Activated T-cell treated with anti-CD3 and anti-CD28 coated beads, Interleukin-2, amount 50 U/mL, for 24 hours (primary cell): Measurements from ENCODE around the gene CEP135.

ENCODE experiments used
- DNase-seq: peaks from one replicate; pipeline ENCODE4 v3.0.0-alpha.2; 2020
- H3K27ac Mint-ChIP-seq: 2 replicates; pipeline ENCODE4 v1.8.0; 2020; ENCODE audit warnings: mild to moderate bottlenecking, mixed read lengths
- H3K27me3 Mint-ChIP-seq: 2 replicates; pipeline ENCODE4 v1.8.0; 2020; ENCODE audit warnings: mixed read lengths
- H3K36me3 Mint-ChIP-seq: 2 replicates; pipeline ENCODE4 v1.8.0; 2020; ENCODE audit warnings: low read depth, mixed read lengths
- H3K4me1 Mint-ChIP-seq: 2 replicates; pipeline ENCODE4 v1.8.0; 2020; ENCODE audit warnings: low read depth, mixed read lengths
- H3K4me3 Mint-ChIP-seq: 2 replicates; pipeline ENCODE4 v1.8.0; 2020; ENCODE audit warnings: mild to moderate bottlenecking, moderate library complexity, mixed read lengths
- H3K9me3 Mint-ChIP-seq: 2 replicates; pipeline ENCODE4 v1.8.0; 2020; ENCODE audit warnings: mixed read lengths

The CEP135 gene

GRCh38 chr4:56008206-56008605, 59.5 kb downstream of the CEP135 start:
- Mint-ChIP-seq H3K9me3 (peaks cover 2% of the 10 kb centered on the region), H3K27me3 (no peaks in the 10 kb centered on the region), H3K36me3 (peaks cover 90% of the 10 kb centered on the region), H3K27ac (no peak overlapping the region), H3K4me1 (peaks cover 7% of the 10 kb centered on the region), H3K4me3 (no peak overlapping the region)
- no peak for DNase-seq

DNA sequence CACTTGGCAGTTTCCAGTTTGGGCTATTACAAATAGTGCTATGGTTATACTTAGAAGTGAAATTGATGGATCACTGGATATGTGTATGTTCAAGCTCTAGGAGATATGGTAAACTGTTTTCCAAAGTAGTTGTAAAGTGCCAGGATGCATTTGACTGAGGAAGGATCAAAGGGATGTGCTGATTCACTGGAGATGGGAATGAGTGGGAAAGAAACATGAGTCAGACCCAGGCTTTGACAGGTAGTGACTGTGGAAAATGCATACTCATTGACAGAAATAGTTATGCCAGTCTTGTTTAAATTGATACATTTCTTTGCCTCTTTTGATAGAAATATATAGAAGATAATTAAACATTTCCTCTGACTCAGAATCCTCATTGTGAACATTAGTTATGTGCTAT, 77.9 kb downstream of the CEP135 start:
- Mint-ChIP-seq H3K27ac (no peak overlapping the region), H3K36me3 (peaks cover 77% of the 10 kb centered on the region), H3K9me3 (peaks cover 6% of the 10 kb centered on the region), H3K27me3 (no peaks in the 10 kb centered on the region), H3K4me3 (no peak overlapping the region), H3K4me1 (no peaks in the 10 kb centered on the region)
- DNase-seq: no peak

DNA sequence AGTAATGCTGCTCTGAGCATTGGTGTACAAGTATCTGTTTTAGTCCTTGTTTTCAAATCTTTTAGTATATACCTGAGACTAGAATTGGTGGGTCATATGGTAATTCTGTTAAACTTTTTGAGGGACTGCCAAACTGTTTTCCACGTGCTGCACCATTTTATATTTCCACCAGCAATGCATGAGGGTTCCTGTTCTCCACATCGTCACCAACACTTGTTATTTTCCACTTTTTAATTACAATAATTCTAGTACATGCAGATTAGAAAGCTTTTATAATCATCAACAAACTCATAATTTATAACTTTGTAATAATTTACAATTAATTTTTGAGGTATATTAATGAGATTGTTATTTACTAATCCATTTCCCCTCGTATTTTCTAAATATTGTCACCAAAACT, 79.4 kb downstream of the CEP135 start:
- peaks cover 62% of the 10 kb centered on the region for H3K36me3 Mint-ChIP-seq
- H3K27ac Mint-ChIP-seq: no peak overlapping the region
- no peaks in the 10 kb centered on the region for H3K4me1 Mint-ChIP-seq
- H3K27me3 Mint-ChIP-seq: no peaks in the 10 kb centered on the region
- no peak overlapping the region for H3K4me3 Mint-ChIP-seq
- DNase-seq: no peak
- H3K9me3 Mint-ChIP-seq: peaks cover 6% of the 10 kb centered on the region

DNA sequence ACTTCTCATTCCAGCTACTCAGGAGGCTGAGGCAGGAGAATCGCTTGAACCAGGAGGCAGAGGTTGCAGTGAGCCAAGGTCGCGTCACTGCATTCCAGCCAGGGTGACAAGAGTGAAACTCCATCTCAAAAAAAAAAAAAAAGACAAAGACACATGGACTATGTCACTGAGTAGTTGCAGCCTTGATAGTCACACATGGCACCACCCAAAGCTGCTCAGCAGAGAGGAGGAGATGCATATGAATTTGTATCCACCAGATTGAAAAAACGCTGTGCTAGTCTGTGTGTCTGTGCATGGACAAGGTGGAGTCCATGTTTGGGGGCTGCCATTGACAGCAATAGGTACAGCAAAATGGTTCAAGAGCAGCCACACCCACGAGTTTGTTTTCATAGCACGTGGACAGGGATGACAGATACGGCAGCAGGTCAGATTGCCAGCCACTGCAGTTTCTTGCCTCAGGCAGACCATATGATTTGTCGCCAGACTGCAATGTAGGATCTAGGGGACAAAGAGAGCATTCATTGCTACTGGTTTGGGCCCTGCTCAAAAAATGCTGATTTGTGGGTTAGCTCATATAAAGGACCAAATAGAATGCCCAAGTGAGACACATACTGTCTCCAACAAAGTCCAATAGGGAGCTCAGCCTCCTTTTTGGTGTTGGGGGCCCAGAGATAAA, 89.9 kb downstream of the CEP135 start:
- no peak for DNase-seq
- H3K27me3 Mint-ChIP-seq: peaks cover 9% of the 10 kb centered on the region
- no peaks in the 10 kb centered on the region for H3K4me1 Mint-ChIP-seq
- no peaks in the 10 kb centered on the region for H3K36me3 Mint-ChIP-seq
- H3K9me3 Mint-ChIP-seq: no peaks in the 10 kb centered on the region
- H3K4me3 Mint-ChIP-seq: no peak overlapping the region
- H3K27ac Mint-ChIP-seq: no peak overlapping the region

GRCh38 chr4:56040842-56041241, 92.1 kb downstream of the CEP135 start:
- H3K4me3 Mint-ChIP-seq: no peak overlapping the region
- no peak overlapping the region for H3K27ac Mint-ChIP-seq
- no peaks in the 10 kb centered on the region for H3K9me3 Mint-ChIP-seq
- peaks cover 18% of the 10 kb centered on the region for H3K27me3 Mint-ChIP-seq
- no peaks in the 10 kb centered on the region for H3K4me1 Mint-ChIP-seq
- no peak for DNase-seq
- H3K36me3 Mint-ChIP-seq: no peaks in the 10 kb centered on the region

DNA sequence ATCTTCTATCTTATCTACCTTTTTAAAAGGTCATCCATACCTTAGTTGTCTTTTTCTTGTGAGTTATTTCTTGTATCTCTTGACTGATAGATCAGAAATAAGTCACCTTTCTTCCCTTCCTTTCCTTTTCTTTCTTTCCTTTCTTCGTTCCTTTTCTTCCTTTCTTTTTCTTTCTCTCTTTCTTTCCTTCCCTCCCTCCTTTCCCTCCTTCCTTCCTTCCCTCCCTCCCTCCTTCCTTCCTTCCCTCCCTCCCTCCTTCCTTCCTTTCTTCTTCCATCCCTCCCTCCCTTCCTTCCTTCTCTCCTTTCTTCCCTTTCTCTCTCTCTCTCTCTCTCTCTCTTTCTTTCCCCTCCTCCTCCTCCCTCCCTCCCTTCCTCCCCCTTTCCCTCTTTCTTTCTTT, 93.5 kb downstream of the CEP135 start:
- Mint-ChIP-seq H3K4me1 (no peaks in the 10 kb centered on the region), H3K4me3 (no peak overlapping the region), H3K27ac (no peak overlapping the region), H3K27me3 (peaks cover 31% of the 10 kb centered on the region), H3K36me3 (no peaks in the 10 kb centered on the region), H3K9me3 (no peaks in the 10 kb centered on the region)
- DNase-seq: no peak

GRCh38 chr4:56048383-56048701, 99.6 kb downstream of the CEP135 start:
- H3K36me3 Mint-ChIP-seq: no peaks in the 10 kb centered on the region
- peak overlapping the region; percentile 73 for H3K4me3 Mint-ChIP-seq
- no peak for DNase-seq
- peaks cover 60% of the 10 kb centered on the region for H3K27me3 Mint-ChIP-seq
- no peaks in the 10 kb centered on the region for H3K9me3 Mint-ChIP-seq
- H3K27ac Mint-ChIP-seq: no peak overlapping the region
- peaks cover 17% of the 10 kb centered on the region for H3K4me1 Mint-ChIP-seq

DNA sequence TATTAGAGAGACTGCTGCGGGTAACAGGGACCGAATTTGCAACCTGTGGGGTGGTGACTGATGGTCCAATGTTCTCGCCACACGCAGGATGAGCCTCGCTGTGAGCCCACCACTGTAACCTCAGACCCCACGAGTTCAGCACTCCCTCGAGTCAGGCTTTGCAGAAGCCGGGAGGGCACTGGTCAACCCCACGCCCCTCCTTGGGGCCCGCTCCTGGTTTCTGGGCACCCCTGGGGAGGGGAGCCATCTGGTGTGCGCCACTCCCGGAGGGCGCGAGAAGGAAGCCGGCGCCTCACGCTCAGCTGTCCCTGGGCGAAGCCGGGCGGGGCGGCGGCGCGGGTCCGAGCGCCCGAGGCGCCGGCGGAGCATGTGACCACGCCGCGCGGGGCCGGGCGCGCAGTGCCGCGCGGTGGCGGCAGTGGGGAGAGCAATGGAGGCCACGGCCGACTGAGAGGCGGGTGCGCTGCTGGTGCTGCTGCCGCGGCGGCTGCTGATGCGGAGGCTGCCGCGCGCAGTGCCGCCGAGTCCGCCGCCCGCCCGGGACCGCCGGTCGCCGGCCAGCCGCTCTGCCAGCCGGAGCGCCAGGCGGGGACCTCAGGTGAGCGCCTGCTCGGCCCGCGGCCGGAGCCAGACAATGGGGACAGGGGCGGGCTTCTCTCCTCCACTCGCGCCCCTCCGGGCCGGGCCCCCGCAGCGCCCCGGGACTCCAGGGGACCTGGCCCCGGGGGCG, 100.1 kb downstream of the CEP135 start:
- H3K9me3 Mint-ChIP-seq: no peaks in the 10 kb centered on the region
- no peaks in the 10 kb centered on the region for H3K36me3 Mint-ChIP-seq
- peak; percentile 68 for DNase-seq
- H3K4me1 Mint-ChIP-seq: peaks cover 17% of the 10 kb centered on the region
- H3K4me3 Mint-ChIP-seq: peak overlapping the region; percentile 73
- H3K27me3 Mint-ChIP-seq: peaks cover 64% of the 10 kb centered on the region
- H3K27ac Mint-ChIP-seq: no peak overlapping the region

- H3K4me3 Mint-ChIP-seq: no peak overlapping the region
- peaks cover 17% of the 10 kb centered on the region for H3K4me1 Mint-ChIP-seq
- no peaks in the 10 kb centered on the region for H3K9me3 Mint-ChIP-seq
- no peak overlapping the region for H3K27ac Mint-ChIP-seq
- peaks cover 68% of the 10 kb centered on the region for H3K27me3 Mint-ChIP-seq
- no peaks in the 10 kb centered on the region for H3K36me3 Mint-ChIP-seq
- no peak for DNase-seq
Observed at GRCh38 chr4:56050625-56051024, 101.9 kb downstream of the CEP135 start.

- DNase-seq: no peak
- Mint-ChIP-seq H3K36me3 (no peaks in the 10 kb centered on the region), H3K9me3 (no peaks in the 10 kb centered on the region), H3K4me3 (no peak overlapping the region), H3K27me3 (peaks cover 68% of the 10 kb centered on the region), H3K27ac (no peak overlapping the region), H3K4me1 (peaks cover 17% of the 10 kb centered on the region)
Observed at GRCh38 chr4:56051029-56051709, 102.4 kb downstream of the CEP135 start.

DNA sequence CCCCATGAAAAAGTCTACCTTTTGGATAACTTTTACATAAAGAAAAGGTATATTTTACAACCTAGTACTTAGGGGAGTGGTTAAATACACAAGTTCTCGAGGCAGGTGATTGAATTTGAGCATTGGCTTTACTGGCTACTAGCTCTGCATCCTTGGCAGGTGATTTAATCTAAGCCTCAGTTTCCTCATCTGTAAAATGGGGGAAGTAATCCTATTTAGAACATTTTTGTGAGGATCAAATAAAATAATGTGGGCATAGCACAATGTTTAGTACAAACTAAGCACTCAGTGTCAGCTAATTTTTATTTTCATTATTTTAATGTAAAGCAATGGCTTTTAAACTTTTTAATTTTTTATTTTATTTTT, 102.9 kb downstream of the CEP135 start:
- Mint-ChIP-seq H3K4me1 (peaks cover 17% of the 10 kb centered on the region), H3K27ac (no peak overlapping the region), H3K27me3 (peaks cover 64% of the 10 kb centered on the region), H3K9me3 (no peaks in the 10 kb centered on the region), H3K36me3 (no peaks in the 10 kb centered on the region), H3K4me3 (no peak overlapping the region)
- no peak for DNase-seq

DNA sequence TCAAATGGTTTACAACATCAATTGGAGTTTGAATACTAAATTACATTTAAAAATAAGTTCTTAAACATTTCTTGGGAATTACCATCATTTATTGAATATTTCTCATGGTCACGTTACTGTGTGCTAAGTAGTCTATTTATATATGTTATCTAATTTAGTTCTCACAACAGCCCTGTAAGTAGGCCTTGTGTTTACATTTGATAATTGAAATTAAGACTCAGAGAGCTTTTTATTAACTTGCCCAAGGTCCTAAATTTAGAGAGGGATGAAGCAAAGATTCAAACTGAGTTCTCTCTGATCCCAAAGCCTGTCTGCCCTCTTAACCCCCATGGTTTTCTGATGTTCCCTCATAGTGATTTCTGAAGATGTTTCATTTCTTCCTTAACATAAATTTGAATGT, 103.7 kb downstream of the CEP135 start:
- Mint-ChIP-seq H3K4me1 (peaks cover 17% of the 10 kb centered on the region), H3K9me3 (no peaks in the 10 kb centered on the region), H3K4me3 (no peak overlapping the region), H3K27me3 (peaks cover 63% of the 10 kb centered on the region), H3K36me3 (no peaks in the 10 kb centered on the region), H3K27ac (no peak overlapping the region)
- no peak for DNase-seq

DNA sequence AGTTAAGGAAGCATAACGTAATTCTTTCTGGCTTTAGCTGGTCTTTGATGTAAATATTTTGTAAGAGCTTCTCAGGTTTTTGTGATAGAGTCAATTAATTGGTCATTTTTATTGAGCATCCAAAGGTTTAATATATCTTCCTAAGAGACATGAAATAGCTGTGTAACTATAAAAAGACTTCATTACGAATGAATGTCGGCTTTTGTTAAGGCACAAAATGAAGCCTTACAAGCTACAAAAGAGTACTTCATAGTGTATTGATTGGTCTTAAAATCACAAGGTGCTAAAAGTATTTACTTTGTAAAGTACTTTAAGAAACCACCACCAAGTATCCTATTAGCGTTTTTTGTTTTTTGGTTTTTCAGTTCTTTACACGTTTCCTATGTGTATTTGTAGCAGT, 104.2 kb downstream of the CEP135 start:
- H3K27me3 Mint-ChIP-seq: peaks cover 61% of the 10 kb centered on the region

GRCh38 chr4:56055027-56055977, 106.6 kb downstream of the CEP135 start:
- H3K36me3 Mint-ChIP-seq: no peaks in the 10 kb centered on the region
- no peak overlapping the region for H3K4me3 Mint-ChIP-seq
- H3K27me3 Mint-ChIP-seq: peaks cover 59% of the 10 kb centered on the region
- DNase-seq: no peak
- H3K27ac Mint-ChIP-seq: no peak overlapping the region
- H3K4me1 Mint-ChIP-seq: peaks cover 3% of the 10 kb centered on the region
- no peaks in the 10 kb centered on the region for H3K9me3 Mint-ChIP-seq

More for the DNA sequence above, 104.2 kb downstream of the CEP135 start:
- no peaks in the 10 kb centered on the region for H3K36me3 Mint-ChIP-seq
- H3K9me3 Mint-ChIP-seq: no peaks in the 10 kb centered on the region
- H3K27ac Mint-ChIP-seq: no peak overlapping the region
- H3K4me3 Mint-ChIP-seq: no peak overlapping the region
- peaks cover 17% of the 10 kb centered on the region for H3K4me1 Mint-ChIP-seq
- DNase-seq: no peak
